ENCODE measurements around the gene CERS2. TPM values are rescaled to one million over a fixed set of nuclear protein-coding genes. Genes with fewer than 3 reads are reported as not detected.

CERS2 gene
- total and polyA plus RNA-seq, 10 of the 15 experiments (the other 5 are each of a cell fraction or from before 2014, with no cell fraction given), result 9.2 to 87.9 (median 50.8) TPM

- no peaks in the 10 kb centered on the region for H3K79me2 ChIP-seq (ENCODE audit: control insufficient read depth, insufficient read depth, low read length)
- DNase-seq (ENCODE audit: low read depth, low spot score) (no peak), FAIRE-seq (no peak), ATAC-seq (no peak)
- H3K36me3 ChIP-seq (ENCODE audit: control insufficient read depth in 2 of 2, insufficient read depth in 2 of 2, low read length in 1 of 2), result no peaks in the 10 kb centered on the region
- no TSS peak for BruUV-seq (replicated peaks)
- in situ Hi-C loops (cut with MboI) (no loop called here), intact Hi-C loops (cut with micrococcal nuclease; ENCODE audit: unreplicated experiment) (no loop called here)
- no peaks in the 10 kb centered on the region for H3K4me1 ChIP-seq (ENCODE audit: control insufficient read depth, insufficient read depth, low read length)
- no peak overlapping the region for H2AFZ ChIP-seq (ENCODE audit: control insufficient read depth, low read depth, low read length)
- H3K4me2 ChIP-seq (ENCODE audit: control insufficient read depth, insufficient read depth), result no peak overlapping the region
- no peaks in the 10 kb centered on the region for H3K9me3 ChIP-seq (replicated peaks; ENCODE audit: control insufficient read depth, insufficient read depth, low read length)
- no peaks in the 10 kb centered on the region; a peak in 2 of 4 replicates for H3K27me3 ChIP-seq (replicated peaks in 1 of 2; ENCODE audit: control insufficient read depth in 2 of 2, insufficient read depth in 2 of 2, low read length in 1 of 2)
- RAD21 ChIA-PET (ENCODE audit: unreplicated experiment), result interaction anchor here (1.8 to 4.1 kb wide), 2 partner anchors 14 to 25 kb away, joined by 4 to 19 read pairs; partner anchors contain the start of gene MINDY1
- CTCF ChIA-PET, result interaction anchor here (0.7 to 15.8 kb wide), 11 partner anchors 9 to 726 kb away, joined by 3 to 252 read pairs (median 3); partner anchors contain the start of gene MINDY1
- H3K9ac ChIP-seq (ENCODE audit: control insufficient read depth, insufficient read depth, low read length), result no peak overlapping the region
- 73% methylated on average over 5 of the region's 6 CpGs for WGBS (ENCODE audit: insufficient coverage, insufficient replicate concordance, low lambda C conversion rate, missing lambda C conversion rate)
- POLR2A ChIA-PET, result no interaction called here
- TF ChIP-seq CBX5 (IDR thresholded peaks at IDR 0.05; ENCODE audit: low read depth) (no peak), SIX5 (IDR thresholded peaks at IDR 0.05; ENCODE audit: low read depth, low read length, severe bottlenecking) (no peak), IKZF2 (IDR thresholded peaks at IDR 0.05) (no peak), POLR2A (IDR thresholded peaks at IDR 0.05; ENCODE audit: low read depth, low read length) (no peak), IKZF1 (conservative IDR thresholded peaks at IDR 0.05) (no peak), KAT2A (conservative IDR thresholded peaks at IDR 0.05; ENCODE audit: control insufficient read depth, low read depth, low read length) (no peak), FOS (IDR thresholded peaks at IDR 0.05; ENCODE audit: borderline replicate concordance, extremely low read depth, insufficient read length) (no peak), PAX8 (IDR thresholded peaks at IDR 0.05) (no peak), RAD51 (IDR thresholded peaks at IDR 0.05) (no peak), SP1 (IDR thresholded peaks at IDR 0.05; ENCODE audit: low read depth, low read length) (no peak), ETV6 (conservative IDR thresholded peaks at IDR 0.05 in 1 of 2, IDR thresholded peaks at IDR 0.05 in 1 of 2; ENCODE audit: borderline replicate concordance in 1 of 2, low read depth in 1 of 2) (no peak), EED (IDR thresholded peaks at IDR 0.05; ENCODE audit: low read depth) (no peak), EGR1 (IDR thresholded peaks at IDR 0.05; ENCODE audit: borderline replicate concordance in 1 of 2, low read depth in 2 of 2, low read length in 2 of 2) (no peak)
- no peaks in the 10 kb centered on the region for H4K20me1 ChIP-seq (ENCODE audit: control insufficient read depth, insufficient read depth)
- H3K27ac ChIP-seq (ENCODE audit: control insufficient read depth, insufficient read depth), result no peak overlapping the region
- SMC1A ChIA-PET (ENCODE audit: uncharacterized antibody, unreplicated experiment), result interaction anchor here (0.6 kb wide), 2 partner anchors 308 to 635 kb away, joined by 3 read pairs; no protein-coding TSS in a partner anchor
- H3K4me3 ChIP-seq, result no peak overlapping the region
These were observed 6.7 kb upstream of the CERS2 start for GRCh38 chr1:150981177-150981804.

Data from GM12878 (cell line).